Body of pancreas (tissue), 4 donors: ENCODE measurements around the gene MYO10.

Source experiments
- CTCF ChIP-seq, 7 experiments: fragments of 450-650 bp in 4 of 7; fragments of 200-600 bp in 3 of 7; sonication (generic) in 3 of 7; IDR thresholded peaks; one replicate each; pipeline ENCODE4 v1.5.1; 2016 to 2019; ENCODE audit warnings: antibody characterized with exemption in 7 of 7
- POLR2A ChIP-seq, 3 donors: fragments of 450-650 bp; IDR thresholded peaks; one replicate each; pipeline ENCODE4 v1.6.1; 2016; ENCODE audit warnings: antibody characterized with exemption in 3 of 3, mild to moderate bottlenecking in 2 of 3

GRCh38 chr5:16957304-16958196, 21.5 kb upstream of the MYO10 start:
- TF ChIP-seq POLR2A (IDR thresholded peaks at IDR 0.05) = no peak
- TF ChIP-seq CTCF (IDR thresholded peaks at IDR 0.05) = no peak
